ENCODE results near the gene SLC26A9. TPM values are rescaled to one million over a fixed set of nuclear protein-coding genes. Genes with fewer than 3 reads are reported as not detected.
A peak's percentile ranks its signal among the peaks of the same experiment; 100 is the strongest.

Gene SLC26A9
- total and polyA plus RNA-seq, 9 of the 15 experiments (the other 6 are each of a cell fraction or from before 2014, with no cell fraction given), result 0.03 TPM; not detected in 8

GRCh38 chr1:205977402-205978014 is 34.3 kb upstream of the SLC26A9 start (continued):
- TF ChIP-seq DEAF1 (CRISPR knock-in tag; IDR thresholded peaks at IDR 0.05) (peak; percentile 98), HDAC2 (IDR thresholded peaks at IDR 0.05) (peak; percentile 71; the same call in 1 of the 2 replicates), ZFPM2 (CRISPR knock-in tag; IDR thresholded peaks at IDR 0.05) (no peak), XRCC5 (IDR thresholded peaks at IDR 0.05; ENCODE audit: low read depth, low read length) (0 out of 2 replicates have a peak, but pooled peaks have one; percentile 53), RB1 (IDR thresholded peaks at IDR 0.05; ENCODE audit: low read depth) (no peak; the same call in 1 of the 2 replicates), SNIP1 (IDR thresholded peaks at IDR 0.05; ENCODE audit: low read depth) (no peak), ZNF436 (CRISPR knock-in tag; IDR thresholded peaks at IDR 0.05) (peak; percentile 82), RBM25 (IDR thresholded peaks at IDR 0.05; ENCODE audit: low read depth, low read length, severe bottlenecking) (peak; percentile 93), PREB (CRISPR knock-in tag; IDR thresholded peaks at IDR 0.05) (no peak), ELF1 (tag; IDR thresholded peaks at IDR 0.05) (no peak)
- TF ChIP-seq, protein P1, sequence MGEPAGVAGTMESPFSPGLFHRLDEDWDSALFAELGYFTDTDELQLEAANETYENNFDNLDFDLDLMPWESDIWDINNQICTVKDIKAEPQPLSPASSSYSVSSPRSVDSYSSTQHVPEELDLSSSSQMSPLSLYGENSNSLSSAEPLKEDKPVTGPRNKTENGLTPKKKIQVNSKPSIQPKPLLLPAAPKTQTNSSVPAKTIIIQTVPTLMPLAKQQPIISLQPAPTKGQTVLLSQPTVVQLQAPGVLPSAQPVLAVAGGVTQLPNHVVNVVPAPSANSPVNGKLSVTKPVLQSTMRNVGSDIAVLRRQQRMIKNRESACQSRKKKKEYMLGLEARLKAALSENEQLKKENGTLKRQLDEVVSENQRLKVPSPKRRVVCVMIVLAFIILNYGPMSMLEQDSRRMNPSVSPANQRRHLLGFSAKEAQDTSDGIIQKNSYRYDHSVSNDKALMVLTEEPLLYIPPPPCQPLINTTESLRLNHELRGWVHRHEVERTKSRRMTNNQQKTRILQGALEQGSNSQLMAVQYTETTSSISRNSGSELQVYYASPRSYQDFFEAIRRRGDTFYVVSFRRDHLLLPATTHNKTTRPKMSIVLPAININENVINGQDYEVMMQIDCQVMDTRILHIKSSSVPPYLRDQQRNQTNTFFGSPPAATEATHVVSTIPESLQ (CRISPR knock-in tag; IDR thresholded peaks at IDR 0.05), result no peak
- TF ChIP-seq, protein P2, sequence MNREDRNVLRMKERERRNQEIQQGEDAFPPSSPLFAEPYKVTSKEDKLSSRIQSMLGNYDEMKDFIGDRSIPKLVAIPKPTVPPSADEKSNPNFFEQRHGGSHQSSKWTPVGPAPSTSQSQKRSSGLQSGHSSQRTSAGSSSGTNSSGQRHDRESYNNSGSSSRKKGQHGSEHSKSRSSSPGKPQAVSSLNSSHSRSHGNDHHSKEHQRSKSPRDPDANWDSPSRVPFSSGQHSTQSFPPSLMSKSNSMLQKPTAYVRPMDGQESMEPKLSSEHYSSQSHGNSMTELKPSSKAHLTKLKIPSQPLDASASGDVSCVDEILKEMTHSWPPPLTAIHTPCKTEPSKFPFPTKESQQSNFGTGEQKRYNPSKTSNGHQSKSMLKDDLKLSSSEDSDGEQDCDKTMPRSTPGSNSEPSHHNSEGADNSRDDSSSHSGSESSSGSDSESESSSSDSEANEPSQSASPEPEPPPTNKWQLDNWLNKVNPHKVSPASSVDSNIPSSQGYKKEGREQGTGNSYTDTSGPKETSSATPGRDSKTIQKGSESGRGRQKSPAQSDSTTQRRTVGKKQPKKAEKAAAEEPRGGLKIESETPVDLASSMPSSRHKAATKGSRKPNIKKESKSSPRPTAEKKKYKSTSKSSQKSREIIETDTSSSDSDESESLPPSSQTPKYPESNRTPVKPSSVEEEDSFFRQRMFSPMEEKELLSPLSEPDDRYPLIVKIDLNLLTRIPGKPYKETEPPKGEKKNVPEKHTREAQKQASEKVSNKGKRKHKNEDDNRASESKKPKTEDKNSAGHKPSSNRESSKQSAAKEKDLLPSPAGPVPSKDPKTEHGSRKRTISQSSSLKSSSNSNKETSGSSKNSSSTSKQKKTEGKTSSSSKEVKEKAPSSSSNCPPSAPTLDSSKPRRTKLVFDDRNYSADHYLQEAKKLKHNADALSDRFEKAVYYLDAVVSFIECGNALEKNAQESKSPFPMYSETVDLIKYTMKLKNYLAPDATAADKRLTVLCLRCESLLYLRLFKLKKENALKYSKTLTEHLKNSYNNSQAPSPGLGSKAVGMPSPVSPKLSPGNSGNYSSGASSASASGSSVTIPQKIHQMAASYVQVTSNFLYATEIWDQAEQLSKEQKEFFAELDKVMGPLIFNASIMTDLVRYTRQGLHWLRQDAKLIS (CRISPR knock-in tag; IDR thresholded peaks at IDR 0.05), result no peak
- TF ChIP-seq, protein P3, sequence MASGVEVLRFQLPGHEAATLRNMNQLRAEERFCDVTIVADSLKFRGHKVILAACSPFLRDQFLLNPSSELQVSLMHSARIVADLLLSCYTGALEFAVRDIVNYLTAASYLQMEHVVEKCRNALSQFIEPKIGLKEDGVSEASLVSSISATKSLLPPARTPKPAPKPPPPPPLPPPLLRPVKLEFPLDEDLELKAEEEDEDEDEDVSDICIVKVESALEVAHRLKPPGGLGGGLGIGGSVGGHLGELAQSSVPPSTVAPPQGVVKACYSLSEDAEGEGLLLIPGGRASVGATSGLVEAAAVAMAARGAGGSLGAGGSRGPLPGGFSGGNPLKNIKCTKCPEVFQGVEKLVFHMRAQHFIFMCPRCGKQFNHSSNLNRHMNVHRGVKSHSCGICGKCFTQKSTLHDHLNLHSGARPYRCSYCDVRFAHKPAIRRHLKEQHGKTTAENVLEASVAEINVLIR (CRISPR knock-in tag; IDR thresholded peaks at IDR 0.05), result no peak
